ENCODE measurements around the gene HOXA7.

HOXA7 gene

GRCh38 chr7:27158436-27159265 is 2.2 kb upstream of the HOXA7 start:
- no peak overlapping the region for H3K4me3 ChIP-seq (ENCODE audit: low read depth, low read length)
- no peak for TF ChIP-seq CTCF (conservative IDR thresholded peaks at IDR 0.05; ENCODE audit: low read depth, low read length)
- DNase-seq (ENCODE audit: low read depth): no peak

DNA sequence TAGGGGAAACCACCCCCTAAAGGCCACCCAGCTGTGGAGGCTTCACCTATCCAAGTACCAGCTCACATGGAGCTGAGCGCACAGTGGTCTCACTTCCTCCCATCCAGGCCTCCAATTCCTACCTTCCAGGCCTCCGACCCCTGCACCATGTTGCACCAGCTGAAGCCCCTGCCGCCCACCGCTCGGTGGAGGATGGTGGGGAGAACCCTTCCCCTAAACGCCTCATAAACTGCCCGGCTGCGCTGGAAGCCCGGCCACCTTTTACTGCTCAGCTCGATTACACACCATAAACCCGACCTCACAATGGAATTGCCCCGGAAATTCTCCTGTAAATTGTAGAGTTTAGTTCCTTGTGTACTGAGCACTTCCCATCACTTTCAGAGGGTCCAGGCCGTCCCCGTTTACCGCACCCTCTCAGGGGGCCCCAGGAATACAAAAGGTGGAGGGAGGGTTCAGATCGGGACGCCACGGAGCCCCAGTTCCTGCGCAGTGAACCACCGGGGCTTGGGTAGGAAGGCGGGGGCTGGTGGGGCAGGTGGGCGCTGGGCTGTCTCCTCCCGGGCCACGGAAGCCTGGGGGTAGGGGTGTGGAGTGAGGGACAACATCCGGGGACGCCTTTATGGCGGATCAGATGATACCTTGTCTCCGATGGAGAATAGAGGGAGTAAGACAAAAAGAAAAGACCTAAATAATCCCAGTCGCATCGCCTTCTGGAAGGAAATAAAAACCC is 1.4 kb upstream of the HOXA7 start:
- no peak overlapping the region for H3K4me3 ChIP-seq (ENCODE audit: low read depth, low read length)
- DNase-seq (ENCODE audit: low read depth): no peak
- no peak for TF ChIP-seq CTCF (conservative IDR thresholded peaks at IDR 0.05; ENCODE audit: low read depth, low read length)

- TF ChIP-seq CTCF (conservative IDR thresholded peaks at IDR 0.05; ENCODE audit: low read depth, low read length): no peak
- H3K4me3 ChIP-seq (ENCODE audit: low read depth, low read length): no peak overlapping the region
- no peak for DNase-seq (ENCODE audit: low read depth)
These were observed 634 bp upstream of the HOXA7 start for GRCh38 chr7:27156916-27157701.

GRCh38 chr7:27155816-27156507 is 513 bp downstream of the HOXA7 start:
- H3K4me3 ChIP-seq (ENCODE audit: low read depth, low read length): no peak overlapping the region
- DNase-seq (ENCODE audit: low read depth): no peak
- no peak for TF ChIP-seq CTCF (conservative IDR thresholded peaks at IDR 0.05; ENCODE audit: low read depth, low read length)

- TF ChIP-seq CTCF (conservative IDR thresholded peaks at IDR 0.05; ENCODE audit: low read depth, low read length): no peak
- H3K4me3 ChIP-seq (ENCODE audit: low read depth, low read length): no peak overlapping the region
- no peak for DNase-seq (ENCODE audit: low read depth)
These were observed 1.3 kb downstream of the HOXA7 start for GRCh38 chr7:27154901-27155815.

- TF ChIP-seq CTCF (conservative IDR thresholded peaks at IDR 0.05; ENCODE audit: low read depth, low read length): no peak
- no peak for DNase-seq (ENCODE audit: low read depth)
- no peak overlapping the region for H3K4me3 ChIP-seq (ENCODE audit: low read depth, low read length)
These were observed 2.1 kb downstream of the HOXA7 start for GRCh38 chr7:27154369-27154768.

All from choroid plexus epithelial cell (primary cell).